Tibial artery (tissue), 4 donors: ENCODE data around the gene APOBR.
A peak's percentile ranks its signal among the peaks of the same experiment; 100 is the strongest.

Source experiments
- DNase-seq, 2 donors: peaks; one replicate each; pipeline ENCODE4 v3.0.0-alpha.2; 2019
- H3K27ac ChIP-seq, 2 donors: fragments of 200-600 bp; sonication (generic) in 1 of 2; 1 replicate in 1 of 2; 2 replicates in 1 of 2; pipeline ENCODE4 v1.5.1; 2018 to 2019; ENCODE audit warnings: mild to moderate bottlenecking in 1 of 2
- H3K27me3 ChIP-seq, 2 donors: fragments of 200-600 bp; sonication (generic) in 1 of 2; one replicate each; pipeline versions ENCODE4 v1.5.1 to v1.6.0; 2016 to 2019
- H3K36me3 ChIP-seq, 3 donors: fragments of 200-600 bp; sonication (generic) in 2 of 3; one replicate each; pipeline ENCODE4 v1.5.1; 2016 to 2019; ENCODE audit warnings: mild to moderate bottlenecking in 2 of 3
- H3K4me1 ChIP-seq, 4 donors: fragments of 200-600 bp; sonication (generic) in 2 of 4; 1 replicate in 3 of 4; 2 replicates in 1 of 4; pipeline ENCODE4 v1.5.1; 2016 to 2019
- H3K4me3 ChIP-seq, 2 donors: fragments of 200-600 bp; sonication (generic) in 1 of 2; 1 replicate in 1 of 2; 2 replicates in 1 of 2; pipeline ENCODE4 v1.5.1; 2018 to 2019; ENCODE audit warnings: mild to moderate bottlenecking in 2 of 2
- H3K9me3 ChIP-seq, 3 donors: fragments of 200-600 bp; sonication (generic) in 1 of 3; one replicate each; pipeline ENCODE4 v1.5.1; 2016 to 2019
- intact Hi-C: fragments of 100-400 bp; cut with DNase I; formaldehyde crosslinking; loops from one replicate; pipeline ENCODE4 v1.15.0; 2023; ENCODE audit warnings: low total_unique reads
- TF ChIP-seq, protein P1 (sequence below), 2 experiments: fragments of 200-600 bp in 1 of 2; fragments of 450-650 bp in 1 of 2; IDR thresholded peaks; one replicate each; pipeline ENCODE4 v1.5.1; 2017 to 2019; ENCODE audit warnings: antibody characterized with exemption in 2 of 2, mild to moderate bottlenecking in 1 of 2, moderate library complexity in 1 of 2

Gene APOBR

DNA sequence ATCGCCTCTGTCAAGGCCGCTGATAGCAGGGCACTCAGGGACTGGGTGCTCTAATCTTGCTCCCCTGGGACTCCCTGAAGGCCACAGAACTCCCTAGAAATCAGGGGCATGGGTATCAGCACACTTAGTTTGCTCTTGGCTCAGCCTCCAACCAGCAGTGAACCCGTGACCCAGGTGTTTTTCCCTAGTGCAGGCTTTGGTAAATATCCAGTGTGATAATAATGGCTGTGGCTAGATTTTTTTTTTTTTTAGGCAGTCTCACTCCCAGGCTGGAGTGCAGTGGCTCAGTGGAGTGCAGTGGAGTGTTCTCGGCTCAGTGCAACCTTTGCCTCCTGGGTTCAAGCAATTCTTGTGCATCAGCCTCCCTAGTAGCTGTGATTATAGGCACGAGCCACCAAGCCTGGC lies 34.0 kb downstream of the APOBR start:
- no peak overlapping the region for H3K4me3 ChIP-seq
- DNase-seq, result no peak
- no peak overlapping the region for H3K27ac ChIP-seq
- H3K27me3 ChIP-seq, result no peaks in the 10 kb centered on the region
- no peaks in the 10 kb centered on the region for H3K9me3 ChIP-seq
- H3K4me1 ChIP-seq, result peaks cover 0 to 24% (median 15%) of the 10 kb centered on the region in 4 donors
- no peaks in the 10 kb centered on the region for H3K36me3 ChIP-seq
- intact Hi-C loops, result no loop called here
- TF ChIP-seq, protein P1, sequence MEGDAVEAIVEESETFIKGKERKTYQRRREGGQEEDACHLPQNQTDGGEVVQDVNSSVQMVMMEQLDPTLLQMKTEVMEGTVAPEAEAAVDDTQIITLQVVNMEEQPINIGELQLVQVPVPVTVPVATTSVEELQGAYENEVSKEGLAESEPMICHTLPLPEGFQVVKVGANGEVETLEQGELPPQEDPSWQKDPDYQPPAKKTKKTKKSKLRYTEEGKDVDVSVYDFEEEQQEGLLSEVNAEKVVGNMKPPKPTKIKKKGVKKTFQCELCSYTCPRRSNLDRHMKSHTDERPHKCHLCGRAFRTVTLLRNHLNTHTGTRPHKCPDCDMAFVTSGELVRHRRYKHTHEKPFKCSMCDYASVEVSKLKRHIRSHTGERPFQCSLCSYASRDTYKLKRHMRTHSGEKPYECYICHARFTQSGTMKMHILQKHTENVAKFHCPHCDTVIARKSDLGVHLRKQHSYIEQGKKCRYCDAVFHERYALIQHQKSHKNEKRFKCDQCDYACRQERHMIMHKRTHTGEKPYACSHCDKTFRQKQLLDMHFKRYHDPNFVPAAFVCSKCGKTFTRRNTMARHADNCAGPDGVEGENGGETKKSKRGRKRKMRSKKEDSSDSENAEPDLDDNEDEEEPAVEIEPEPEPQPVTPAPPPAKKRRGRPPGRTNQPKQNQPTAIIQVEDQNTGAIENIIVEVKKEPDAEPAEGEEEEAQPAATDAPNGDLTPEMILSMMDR (IDR thresholded peaks at IDR 0.05), result no peak

DNA sequence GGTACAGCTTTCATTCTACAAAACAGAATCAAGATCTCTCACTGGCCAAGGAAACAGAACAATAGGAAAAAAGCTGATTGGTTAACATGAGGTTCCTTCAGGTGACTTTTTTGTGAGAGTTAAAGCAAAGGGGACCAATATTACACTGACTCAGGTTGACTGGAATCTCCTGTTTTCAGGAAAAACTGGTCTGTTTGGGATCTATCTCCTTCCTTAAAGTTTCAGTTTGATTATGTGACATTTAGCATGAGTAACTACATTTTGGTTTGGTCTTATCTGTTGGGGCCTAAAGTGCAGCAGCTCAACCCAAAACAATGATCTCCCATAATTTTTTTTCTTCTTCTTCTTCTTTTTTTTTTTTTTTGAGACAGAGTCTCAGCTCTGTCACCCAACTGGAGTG lies 34.7 kb downstream of the APOBR start:
- Histone ChIP-seq H3K27me3 (no peaks in the 10 kb centered on the region), H3K27ac (no peak overlapping the region), H3K9me3 (peaks cover 0 to 3% (median 0%) of the 10 kb centered on the region in 3 donors), H3K36me3 (peaks cover 2 to 4% (median 3%) of the 10 kb centered on the region in 3 donors), H3K4me3 (no peak overlapping the region), H3K4me1 (peaks cover 0 to 31% (median 14%) of the 10 kb centered on the region in 4 donors)
- TF ChIP-seq, protein P1 (IDR thresholded peaks at IDR 0.05), result no peak
- intact Hi-C loops, result no loop called here
- no peak for DNase-seq

DNA sequence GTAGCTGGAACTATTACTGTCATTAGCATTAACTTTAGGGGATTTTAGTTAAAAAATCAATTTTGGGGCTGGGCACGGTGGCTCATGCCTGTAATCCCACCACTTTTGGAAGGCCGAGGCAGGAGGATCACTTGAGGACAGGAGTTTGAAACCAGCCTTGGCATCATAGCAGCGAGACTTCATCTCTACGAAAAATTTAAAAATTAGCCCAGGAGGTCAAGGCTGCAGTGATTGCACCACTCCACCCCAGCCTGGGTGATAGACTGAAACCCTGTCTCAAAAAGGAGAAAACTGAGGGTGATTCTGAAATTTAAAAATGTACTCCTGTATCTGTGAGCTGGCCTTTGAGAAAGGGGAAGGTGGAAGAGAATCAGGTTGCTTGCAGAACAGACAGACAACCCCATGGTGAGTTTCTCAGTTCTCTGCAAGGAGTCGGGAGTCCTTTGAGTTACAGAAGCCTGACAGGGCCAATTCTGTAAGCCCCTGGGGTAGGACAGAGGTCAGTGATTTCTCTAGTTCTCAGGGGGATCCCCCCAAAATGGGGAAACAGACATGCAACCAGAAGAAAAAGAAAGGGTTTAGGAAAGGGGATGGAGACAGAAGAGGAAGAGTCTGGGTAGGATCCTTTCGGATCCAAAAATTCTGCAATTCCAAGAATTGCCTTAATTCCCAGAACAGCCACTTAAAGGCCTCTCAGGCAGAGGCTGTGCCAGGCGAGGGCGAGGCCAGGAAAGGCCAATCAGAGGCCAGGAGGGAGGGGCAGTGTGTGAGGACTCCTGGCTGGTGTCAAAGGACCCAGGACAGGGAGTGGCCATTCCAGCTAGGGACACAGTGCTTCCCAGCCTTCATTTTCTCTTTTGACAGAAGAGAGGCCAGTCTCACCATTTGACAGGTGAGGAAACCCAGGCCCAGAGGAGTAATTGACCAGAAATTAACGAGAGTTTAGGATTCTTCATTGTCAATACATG lies 37.6 kb downstream of the APOBR start:
- H3K27me3 ChIP-seq, result no peaks in the 10 kb centered on the region
- TF ChIP-seq, protein P1 (IDR thresholded peaks at IDR 0.05), result no peak
- H3K4me3 ChIP-seq, result no peak overlapping the region
- intact Hi-C loops, result loop anchor here (5.0 kb wide), 1 partner anchor 315 kb away; no protein-coding TSS in a partner anchor
- peak overlapping the region; percentile 66 to 71 for H3K27ac ChIP-seq
- peaks cover 23 to 33% (median 31%) of the 10 kb centered on the region in 3 donors for H3K36me3 ChIP-seq
- H3K4me1 ChIP-seq, result peaks cover 0 to 59% (median 17%) of the 10 kb centered on the region in 4 donors
- H3K9me3 ChIP-seq, result peaks cover 0 to 6% (median 3%) of the 10 kb centered on the region in 3 donors
- peak; percentile 92 to 93 for DNase-seq

DNA sequence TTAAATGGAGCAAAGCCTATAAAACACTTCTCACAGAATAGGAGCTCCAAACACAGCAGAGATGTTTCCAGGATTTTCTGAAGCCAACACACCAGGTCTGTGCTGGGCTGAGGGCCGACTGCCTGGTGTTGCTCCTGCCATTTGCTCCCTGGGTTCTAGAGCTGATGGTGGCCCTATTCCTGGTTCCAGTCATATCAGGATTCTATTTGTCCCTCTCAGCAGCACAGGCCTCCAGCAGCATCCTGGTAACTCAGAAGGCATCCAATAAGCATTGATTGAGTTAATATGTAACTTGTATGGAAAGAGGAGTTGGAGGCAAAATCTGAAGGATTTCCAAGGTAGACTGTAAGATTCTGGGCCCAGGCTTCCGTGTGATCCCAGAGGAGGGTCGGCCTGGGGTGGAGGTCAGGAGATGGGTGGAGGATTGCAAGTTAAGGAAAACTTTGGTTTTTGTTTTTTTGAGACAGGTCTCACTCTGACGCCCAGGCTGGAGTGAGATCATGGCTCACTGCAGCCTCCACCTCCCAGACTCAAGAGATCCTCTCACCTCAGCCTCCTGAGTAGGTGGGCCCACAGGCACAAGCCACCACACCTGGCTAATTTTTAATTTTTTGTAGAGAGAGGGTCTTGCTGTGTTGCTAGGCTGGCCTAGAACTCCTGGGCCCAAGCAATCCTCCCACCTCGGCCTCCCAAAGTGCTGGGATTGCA lies 38.7 kb downstream of the APOBR start:
- H3K36me3 ChIP-seq, result peaks cover 33 to 43% (median 35%) of the 10 kb centered on the region in 3 donors
- H3K27ac ChIP-seq, result peak overlapping the region; percentile 66 to 71
- intact Hi-C loops, result loop anchor here (5.0 kb wide), 1 partner anchor 316 kb away; no protein-coding TSS in a partner anchor
- peaks cover 0 to 69% (median 27%) of the 10 kb centered on the region in 4 donors for H3K4me1 ChIP-seq
- H3K4me3 ChIP-seq, result no peak overlapping the region
- peaks cover 3 to 10% (median 5%) of the 10 kb centered on the region in 3 donors for H3K9me3 ChIP-seq
- DNase-seq, result no peak
- TF ChIP-seq, protein P1 (IDR thresholded peaks at IDR 0.05), result no peak
- no peaks in the 10 kb centered on the region for H3K27me3 ChIP-seq

DNA sequence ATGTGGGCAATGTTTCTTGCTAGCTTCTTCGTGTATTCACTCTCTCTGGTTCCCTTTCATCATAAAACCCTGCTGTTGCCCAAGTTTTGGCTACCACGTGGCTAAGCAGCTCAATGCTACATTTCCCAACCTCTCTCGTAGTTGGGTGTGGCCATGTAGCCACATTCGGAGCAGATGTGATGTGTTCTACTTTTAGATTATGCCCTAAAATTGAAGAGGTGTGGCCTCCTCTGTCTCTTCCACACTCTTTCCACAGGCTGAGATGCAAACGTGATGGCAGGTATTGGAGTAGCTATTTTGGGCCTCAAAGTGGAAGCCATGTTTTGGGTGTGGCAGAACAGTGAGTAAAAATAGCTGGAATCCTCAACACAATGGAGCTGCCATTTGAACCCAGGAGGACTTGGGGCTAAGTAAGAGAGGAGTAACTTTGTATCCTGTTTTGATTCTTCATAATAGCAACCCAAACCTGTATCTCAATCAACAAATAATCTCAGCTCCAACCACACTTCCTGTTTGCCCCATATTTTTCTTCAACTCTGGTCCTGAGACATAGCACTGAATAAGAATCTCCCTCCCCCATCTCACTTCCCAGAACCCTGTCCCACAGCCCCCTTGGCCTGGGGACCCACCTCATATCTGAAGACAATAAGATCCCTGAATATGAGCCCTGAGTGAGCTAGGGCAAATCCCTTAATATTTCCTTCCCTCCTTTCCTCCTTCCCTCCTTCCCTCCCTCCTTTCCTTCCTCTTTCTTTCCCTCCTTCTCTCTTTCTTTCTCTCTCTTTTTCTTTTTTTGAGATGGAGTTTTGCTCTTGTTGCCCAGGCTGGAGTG lies 40.3 kb downstream of the APOBR start:
- Histone ChIP-seq H3K36me3 (peaks cover 35 to 43% (median 35%) of the 10 kb centered on the region in 3 donors), H3K27ac (peak overlapping the region in 1 of 2 donors; percentile 71), H3K27me3 (no peaks in the 10 kb centered on the region), H3K4me3 (no peak overlapping the region), H3K9me3 (peaks cover 3 to 10% (median 5%) of the 10 kb centered on the region in 3 donors), H3K4me1 (peaks cover 0 to 82% (median 36%) of the 10 kb centered on the region in 4 donors)
- DNase-seq, result peak; percentile 84 to 90
- TF ChIP-seq, protein P1 (IDR thresholded peaks at IDR 0.05), result no peak
- intact Hi-C loops, result loop anchor here (5.0 kb wide), 1 partner anchor 317 kb away; no protein-coding TSS in a partner anchor
